Panc1 (cell line): ENCODE measurements around the gene NGF. TPM values are rescaled to one million over a fixed set of nuclear protein-coding genes. Genes with fewer than 3 reads are reported as not detected.

Source experiments
- ATAC-seq: fragments of 200-7000 bp; cut with Tn5 transposase; 2 replicates; pipeline ENCODE4 v1.9.1; 2020; ENCODE audit warnings: mild to moderate bottlenecking, moderate library complexity
- BruUV-seq: library from RNA; stranded (reverse); fragments of 400-500 nt; replicated peaks from 2 replicates; lab custom pipeline; 2021; lab: Mats Ljungman, UMichigan
- CTCF ChIA-PET: fragments of 300-600 bp; sonication (Branson Sonifier 250); formaldehyde crosslinking; loops from one replicate; lab custom pipeline; 2022; ENCODE audit warnings: antibody characterized with exemption; lab: Charles Lee
- POLR2A ChIA-PET: fragments of 300-600 bp; sonication (Branson Sonifier 250); formaldehyde crosslinking; loops from one replicate; lab custom pipeline; 2022; ENCODE audit warnings: antibody characterized with exemption; lab: Charles Lee
- DNase-seq: peaks from one replicate; pipeline ENCODE4 v3.0.0-alpha.2; 2010; ENCODE audit warnings: low read depth, low spot score
- H3K27ac ChIP-seq: 2 replicates; pipeline ENCODE4 v1.5.1; 2011; ENCODE audit warnings: mild to moderate bottlenecking, low read length, inconsistent platforms
- H3K27me3 ChIP-seq: fragments of 200-500 bp; sonication (Bioruptor generic); 2 replicates; pipeline ENCODE4 v1.6.0; 2014; ENCODE audit warnings: low read length, inconsistent platforms; ENCODE audit not compliant: control insufficient read depth, insufficient read depth
- H3K36me3 ChIP-seq: fragments of 200-500 bp; sonication (Bioruptor generic); 2 replicates; pipeline ENCODE4 v1.5.1; 2014; ENCODE audit warnings: inconsistent platforms, mild to moderate bottlenecking, low read length, moderate library complexity; ENCODE audit not compliant: control insufficient read depth, insufficient read depth
- H3K4me1 ChIP-seq: 2 replicates; pipeline ENCODE4 v1.5.1; 2011; ENCODE audit warnings: inconsistent platforms, mild to moderate bottlenecking, low read length, moderate library complexity; ENCODE audit not compliant: control insufficient read depth, insufficient read depth
- H3K4me3 ChIP-seq, 2 experiments: 2 replicates each; pipeline ENCODE4 v1.5.1; 2011 to 2012; ENCODE audit warnings: low read depth in 2 of 2, low read length in 2 of 2, mild to moderate bottlenecking in 2 of 2, inconsistent platforms in 1 of 2, moderate library complexity in 1 of 2
- H3K9me3 ChIP-seq: fragments of 200-500 bp; sonication (Bioruptor generic); 2 replicates; pipeline ENCODE4 v1.5.1; 2014; ENCODE audit warnings: low read depth, mild to moderate bottlenecking, inconsistent platforms, low read length, moderate library complexity; ENCODE audit not compliant: control insufficient read depth, insufficient read depth
- CTCF ChIP-seq: fragments of 450-650 bp; IDR thresholded peaks from 2 replicates; pipeline ENCODE4 v1.5.1; 2017; ENCODE audit warnings: mild to moderate bottlenecking
- POLR2AphosphoS5 ChIP-seq: IDR thresholded peaks from 2 replicates; pipeline ENCODE4 v1.6.1; 2012; ENCODE audit warnings: mild to moderate bottlenecking, low read depth, low read length, moderate library complexity
- REST ChIP-seq, 2 experiments: IDR thresholded peaks; 2 replicates each; pipeline ENCODE4 v1.6.1; 2011 to 2012; ENCODE audit warnings: low read depth in 2 of 2, control low read depth in 1 of 2, low read length in 1 of 2, mild to moderate bottlenecking in 1 of 2, moderate library complexity in 1 of 2; ENCODE audit not compliant: insufficient read depth in 1 of 2
- SIN3A ChIP-seq: IDR thresholded peaks from 2 replicates; pipeline ENCODE4 v1.6.1; 2012; ENCODE audit warnings: low read depth, mild to moderate bottlenecking, low read length, moderate library complexity, borderline replicate concordance; ENCODE audit not compliant: insufficient read depth
- TCF7L2 ChIP-seq: IDR thresholded peaks from 2 replicates; pipeline ENCODE4 v1.6.1; 2011; ENCODE audit warnings: mild to moderate bottlenecking, low read depth, low read length, inconsistent platforms
- in situ Hi-C: cut with HindIII; loops from 2 replicates; pipeline ENCODE4 v1.10.0; 2016; ENCODE audit warnings: low sequenced_read_pairs, low pct_unique_long_range_greater_than_20kb
- intact Hi-C: fragments of 100-400 bp; cut with micrococcal nuclease; formaldehyde crosslinking; loops from one replicate; pipeline ENCODE4 v1.10.0; 2022; ENCODE audit not compliant: unreplicated experiment
- total RNA-seq: library from RNA; stranded (reverse); gene quantifications from one replicate; pipeline ENCODE4 v1.2.1, GENCODE V29; 2021; ENCODE audit not compliant: unreplicated experiment

NGF gene
- total RNA-seq, 1 experiment from 2014 or later: not detected

GRCh38 chr1:115303364-115303763, 34.7 kb downstream of the NGF start:
- H3K4me1 ChIP-seq: no peaks in the 10 kb centered on the region
- no peak overlapping the region for H3K27ac ChIP-seq
- no TSS peak for BruUV-seq
- no peak for ATAC-seq
- no peaks in the 10 kb centered on the region for H3K36me3 ChIP-seq
- ChIA-PET POLR2A (interaction anchor here (0.6 kb wide), 1 partner anchor 89 kb away, joined by 3 read pairs; no protein-coding TSS in a partner anchor), CTCF (no interaction called here)
- no peaks in the 10 kb centered on the region for H3K27me3 ChIP-seq
- no peaks in the 10 kb centered on the region for H3K9me3 ChIP-seq
- no peak overlapping the region for H3K4me3 ChIP-seq
- in situ Hi-C loops (no loop called here), intact Hi-C loops (no loop called here)
- DNase-seq: no peak
- no peak for TF ChIP-seq CTCF
- no peak for TF ChIP-seq REST (IDR thresholded peaks at IDR 0.05; ENCODE audit: insufficient read depth in 1 of 2, low read depth in 2 of 2, low read length in 1 of 2)
- no peak for TF ChIP-seq TCF7L2
- no peak for TF ChIP-seq SIN3A

GRCh38 chr1:115302390-115302961, 35.6 kb downstream of the NGF start:
- intact Hi-C loops: no loop called here
- no peak for TF ChIP-seq POLR2AphosphoS5
- no peak for TF ChIP-seq TCF7L2
- no peak for TF ChIP-seq CTCF
- no peak for TF ChIP-seq REST (IDR thresholded peaks at IDR 0.05; ENCODE audit: insufficient read depth in 1 of 2, low read depth in 2 of 2, low read length in 1 of 2)
- TF ChIP-seq SIN3A: no peak
- no TSS peak for BruUV-seq
- no peak overlapping the region for H3K27ac ChIP-seq
- no peaks in the 10 kb centered on the region for H3K9me3 ChIP-seq
- DNase-seq (no peak), ATAC-seq (no peak)
- ChIA-PET POLR2A (no interaction called here), CTCF (no interaction called here)
- H3K27me3 ChIP-seq: no peaks in the 10 kb centered on the region
- H3K4me3 ChIP-seq: no peak overlapping the region
- in situ Hi-C loops: no loop called here
- H3K4me1 ChIP-seq: no peaks in the 10 kb centered on the region
- H3K36me3 ChIP-seq: no peaks in the 10 kb centered on the region
